ENCODE results near the gene DNAAF5.

DNA sequence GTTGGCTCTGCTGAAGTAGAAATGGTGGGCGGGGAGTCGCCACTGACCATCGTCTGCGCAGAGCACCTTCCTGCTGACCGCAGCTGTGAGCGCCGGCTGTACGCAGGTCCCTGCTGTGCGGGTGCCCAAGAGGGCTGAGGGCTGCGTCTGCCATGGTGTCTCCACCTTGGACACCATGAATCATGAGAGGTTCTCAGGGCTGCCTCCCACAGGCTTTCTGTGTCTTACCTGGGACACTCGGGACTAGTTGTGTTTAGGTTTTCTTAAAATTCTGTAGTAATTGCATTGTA lies 45.5 kb downstream of the DNAAF5 start:
- TF ChIP-seq, protein P1, sequence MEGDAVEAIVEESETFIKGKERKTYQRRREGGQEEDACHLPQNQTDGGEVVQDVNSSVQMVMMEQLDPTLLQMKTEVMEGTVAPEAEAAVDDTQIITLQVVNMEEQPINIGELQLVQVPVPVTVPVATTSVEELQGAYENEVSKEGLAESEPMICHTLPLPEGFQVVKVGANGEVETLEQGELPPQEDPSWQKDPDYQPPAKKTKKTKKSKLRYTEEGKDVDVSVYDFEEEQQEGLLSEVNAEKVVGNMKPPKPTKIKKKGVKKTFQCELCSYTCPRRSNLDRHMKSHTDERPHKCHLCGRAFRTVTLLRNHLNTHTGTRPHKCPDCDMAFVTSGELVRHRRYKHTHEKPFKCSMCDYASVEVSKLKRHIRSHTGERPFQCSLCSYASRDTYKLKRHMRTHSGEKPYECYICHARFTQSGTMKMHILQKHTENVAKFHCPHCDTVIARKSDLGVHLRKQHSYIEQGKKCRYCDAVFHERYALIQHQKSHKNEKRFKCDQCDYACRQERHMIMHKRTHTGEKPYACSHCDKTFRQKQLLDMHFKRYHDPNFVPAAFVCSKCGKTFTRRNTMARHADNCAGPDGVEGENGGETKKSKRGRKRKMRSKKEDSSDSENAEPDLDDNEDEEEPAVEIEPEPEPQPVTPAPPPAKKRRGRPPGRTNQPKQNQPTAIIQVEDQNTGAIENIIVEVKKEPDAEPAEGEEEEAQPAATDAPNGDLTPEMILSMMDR (IDR thresholded peaks at IDR 0.05; ENCODE audit: poor library complexity), result no peak
- TF ChIP-seq EZH2 (IDR thresholded peaks at IDR 0.05; ENCODE audit: borderline replicate concordance), result no peak
